ENCODE results near the gene C22orf42. TPM values are rescaled to one million over a fixed set of nuclear protein-coding genes. Genes with fewer than 3 reads are reported as not detected.

C22orf42 gene
- polyA plus RNA-seq, 2 of the 4 experiments (the other 2 are of a cell fraction) = not detected

- no peak overlapping the region for H3K27ac ChIP-seq
- H3K4me1 ChIP-seq = no peaks in the 10 kb centered on the region
- no peak for TF ChIP-seq MAZ (IDR thresholded peaks at IDR 0.05; ENCODE audit: borderline replicate concordance, low read depth, low read length)
- TF ChIP-seq FOSB (CRISPR knock-in tag; IDR thresholded peaks at IDR 0.05) = no peak
- no peak for TF ChIP-seq HEYL (CRISPR knock-in tag; IDR thresholded peaks at IDR 0.05)
- no peak for TF ChIP-seq CHD2 (IDR thresholded peaks at IDR 0.05; ENCODE audit: low read length, partially characterized antibody)
- no peak for TF ChIP-seq TFCP2L1 (CRISPR knock-in tag; IDR thresholded peaks at IDR 0.05)
- no peak for TF ChIP-seq BCL3 (IDR thresholded peaks at IDR 0.05)
- no peak for TF ChIP-seq ZFP36 (IDR thresholded peaks at IDR 0.05; ENCODE audit: borderline replicate concordance, partially characterized antibody)
- no peak for TF ChIP-seq SMC3 (IDR thresholded peaks at IDR 0.05)
- TF ChIP-seq, protein P1, sequence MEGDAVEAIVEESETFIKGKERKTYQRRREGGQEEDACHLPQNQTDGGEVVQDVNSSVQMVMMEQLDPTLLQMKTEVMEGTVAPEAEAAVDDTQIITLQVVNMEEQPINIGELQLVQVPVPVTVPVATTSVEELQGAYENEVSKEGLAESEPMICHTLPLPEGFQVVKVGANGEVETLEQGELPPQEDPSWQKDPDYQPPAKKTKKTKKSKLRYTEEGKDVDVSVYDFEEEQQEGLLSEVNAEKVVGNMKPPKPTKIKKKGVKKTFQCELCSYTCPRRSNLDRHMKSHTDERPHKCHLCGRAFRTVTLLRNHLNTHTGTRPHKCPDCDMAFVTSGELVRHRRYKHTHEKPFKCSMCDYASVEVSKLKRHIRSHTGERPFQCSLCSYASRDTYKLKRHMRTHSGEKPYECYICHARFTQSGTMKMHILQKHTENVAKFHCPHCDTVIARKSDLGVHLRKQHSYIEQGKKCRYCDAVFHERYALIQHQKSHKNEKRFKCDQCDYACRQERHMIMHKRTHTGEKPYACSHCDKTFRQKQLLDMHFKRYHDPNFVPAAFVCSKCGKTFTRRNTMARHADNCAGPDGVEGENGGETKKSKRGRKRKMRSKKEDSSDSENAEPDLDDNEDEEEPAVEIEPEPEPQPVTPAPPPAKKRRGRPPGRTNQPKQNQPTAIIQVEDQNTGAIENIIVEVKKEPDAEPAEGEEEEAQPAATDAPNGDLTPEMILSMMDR (IDR thresholded peaks at IDR 0.05) = no peak
- TF ChIP-seq MAFK (IDR thresholded peaks at IDR 0.05; ENCODE audit: partially characterized antibody) = no peak
- no peak for TF ChIP-seq EP300 (IDR thresholded peaks at IDR 0.05)
- TF ChIP-seq NR3C1 (IDR thresholded peaks at IDR 0.05) = no peak
- no peak for TF ChIP-seq GATA3 (IDR thresholded peaks at IDR 0.05; ENCODE audit: borderline replicate concordance)
- TF ChIP-seq TP53 (CRISPR knock-in tag; IDR thresholded peaks at IDR 0.05) = no peak
- TF ChIP-seq, protein P2, sequence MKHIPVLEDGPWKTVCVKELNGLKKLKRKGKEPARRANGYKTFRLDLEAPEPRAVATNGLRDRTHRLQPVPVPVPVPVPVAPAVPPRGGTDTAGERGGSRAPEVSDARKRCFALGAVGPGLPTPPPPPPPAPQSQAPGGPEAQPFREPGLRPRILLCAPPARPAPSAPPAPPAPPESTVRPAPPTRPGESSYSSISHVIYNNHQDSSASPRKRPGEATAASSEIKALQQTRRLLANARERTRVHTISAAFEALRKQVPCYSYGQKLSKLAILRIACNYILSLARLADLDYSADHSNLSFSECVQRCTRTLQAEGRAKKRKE (CRISPR knock-in tag; IDR thresholded peaks at IDR 0.05; ENCODE audit: low read depth) = no peak
- TF ChIP-seq RARB (CRISPR knock-in tag; IDR thresholded peaks at IDR 0.05) = no peak
- TF ChIP-seq CHD4 (IDR thresholded peaks at IDR 0.05; ENCODE audit: borderline replicate concordance) = no peak
- TF ChIP-seq JUN (IDR thresholded peaks at IDR 0.05) = no peak
- no peak for TF ChIP-seq NPAS2 (CRISPR knock-in tag; IDR thresholded peaks at IDR 0.05; ENCODE audit: borderline replicate concordance)
- H3K4me2 ChIP-seq = no peak overlapping the region
- no peaks in the 10 kb centered on the region for H3K9me3 ChIP-seq
- ChIA-PET POLR2A (no interaction called here), CTCF (interaction anchor here (0.6 to 1.1 kb wide), 2 partner anchors 9 to 25 kb away, joined by 3 read pairs; no protein-coding TSS in a partner anchor)
- no peak for DNase-seq (ENCODE audit: low read depth in 1 of 2, low spot score in 1 of 2)
- no peak overlapping the region for H3K4me3 ChIP-seq
- no peak for ATAC-seq
- 62% methylated on average over 2 of the region's 4 CpGs for WGBS (ENCODE audit: missing lambda C conversion rate)
- FAIRE-seq = no peak
Measured at GRCh38 chr22:32127904-32128303, 31.2 kb downstream of the C22orf42 start.

GRCh38 chr22:32123657-32124056 is 35.4 kb downstream of the C22orf42 start:
- POLR2A ChIA-PET = no interaction called here
- H3K27ac ChIP-seq = no peak overlapping the region
- DNase-seq (ENCODE audit: low read depth in 1 of 2, low spot score in 1 of 2) = peak in 1 of 2 experiments; percentile 31
- H3K4me2 ChIP-seq = no peak overlapping the region
- no peak for FAIRE-seq
- H3K4me3 ChIP-seq = no peak overlapping the region
- peak; percentile 88 to 92 for ATAC-seq
- H3K9me3 ChIP-seq = no peaks in the 10 kb centered on the region
- 20% methylated on average over 5 of the region's 10 CpGs for WGBS (ENCODE audit: missing lambda C conversion rate)
- no peaks in the 10 kb centered on the region for H3K4me1 ChIP-seq
- no peak for TF ChIP-seq JUN (IDR thresholded peaks at IDR 0.05)
- no peak for TF ChIP-seq RFX5 (IDR thresholded peaks at IDR 0.05)
- no peak for TF ChIP-seq GATA3 (IDR thresholded peaks at IDR 0.05; ENCODE audit: borderline replicate concordance)
- TF ChIP-seq CBX8 (IDR thresholded peaks at IDR 0.05) = no peak
- TF ChIP-seq, protein P3, sequence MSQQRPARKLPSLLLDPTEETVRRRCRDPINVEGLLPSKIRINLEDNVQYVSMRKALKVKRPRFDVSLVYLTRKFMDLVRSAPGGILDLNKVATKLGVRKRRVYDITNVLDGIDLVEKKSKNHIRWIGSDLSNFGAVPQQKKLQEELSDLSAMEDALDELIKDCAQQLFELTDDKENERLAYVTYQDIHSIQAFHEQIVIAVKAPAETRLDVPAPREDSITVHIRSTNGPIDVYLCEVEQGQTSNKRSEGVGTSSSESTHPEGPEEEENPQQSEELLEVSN (IDR thresholded peaks at IDR 0.05; ENCODE audit: borderline replicate concordance, low read depth) = no peak
- no peak for TF ChIP-seq ESRRA (IDR thresholded peaks at IDR 0.05; ENCODE audit: borderline replicate concordance, low read length)
- peak; percentile 36 to 37; a peak in 4 of 5 replicates for TF ChIP-seq RAD21 (conservative IDR thresholded peaks at IDR 0.05 in 1 of 2, IDR thresholded peaks at IDR 0.05 in 1 of 2)
- TF ChIP-seq BCL3 (IDR thresholded peaks at IDR 0.05) = no peak
- TF ChIP-seq, protein P1 (IDR thresholded peaks at IDR 0.05) = peak; percentile 31; the same call in 1 of the 3 replicates
- TF ChIP-seq HMGXB4 (CRISPR knock-in tag; IDR thresholded peaks at IDR 0.05; ENCODE audit: borderline replicate concordance) = no peak
- no peak for TF ChIP-seq ZFP36 (IDR thresholded peaks at IDR 0.05; ENCODE audit: borderline replicate concordance, partially characterized antibody)
- no peak for TF ChIP-seq MAZ (IDR thresholded peaks at IDR 0.05; ENCODE audit: borderline replicate concordance, low read depth, low read length)
- TF ChIP-seq POLR2A (IDR thresholded peaks at IDR 0.05; ENCODE audit: low read length) = no peak
- no peak for TF ChIP-seq RNF2 (IDR thresholded peaks at IDR 0.05; ENCODE audit: borderline replicate concordance, low read depth)
- TF ChIP-seq SMC3 (IDR thresholded peaks at IDR 0.05) = peak; percentile 40
- no peak for TF ChIP-seq KDM1A (IDR thresholded peaks at IDR 0.05; ENCODE audit: low read depth)
- CTCF ChIA-PET = no interaction called here
